Neural cell (in vitro differentiated cells): Measurements from ENCODE around the gene ETV6.

Source experiments
- CTCF ChIP-seq: fragments of 450-650 bp; IDR thresholded peaks from 2 replicates; pipeline ENCODE4 v1.5.1; 2014; ENCODE audit warnings: antibody characterized with exemption, mild to moderate bottlenecking, moderate library complexity; ENCODE audit not compliant: poor library complexity, severe bottlenecking
- EP300 ChIP-seq: fragments of 450-650 bp; conservative IDR thresholded peaks from 2 replicates; pipeline ENCODE4 v1.6.1; 2014; ENCODE audit warnings: antibody characterized with exemption, mild to moderate bottlenecking, moderate library complexity; ENCODE audit not compliant: poor library complexity, severe bottlenecking
- EZH2 ChIP-seq: fragments of 200-600, 300-800 bp; shearing (Covaris generic), sonication (generic); IDR thresholded peaks from 2 replicates; pipeline ENCODE4 v1.6.1; 2014; ENCODE audit warnings: antibody characterized with exemption, low read length, borderline replicate concordance, mild to moderate bottlenecking; ENCODE audit not compliant: insufficient read depth, poor library complexity, severe bottlenecking
- MXI1 ChIP-seq: fragments of 450-650 bp; conservative IDR thresholded peaks from 2 replicates; pipeline ENCODE4 v1.6.1; 2014; ENCODE audit warnings: antibody characterized with exemption, mild to moderate bottlenecking; ENCODE audit not compliant: poor library complexity, severe bottlenecking
- POLR2AphosphoS5 ChIP-seq: IDR thresholded peaks from 2 replicates; pipeline ENCODE4 v1.6.1; 2012
- RAD21 ChIP-seq: fragments of 450-650 bp; conservative IDR thresholded peaks from 2 replicates; pipeline ENCODE4 v1.6.1; 2014; ENCODE audit warnings: antibody characterized with exemption, mild to moderate bottlenecking, moderate library complexity
- REST ChIP-seq: IDR thresholded peaks from 2 replicates; pipeline ENCODE4 v1.6.1; 2012; ENCODE audit warnings: borderline replicate concordance
- SMC3 ChIP-seq: fragments of 450-650 bp; conservative IDR thresholded peaks from 2 replicates; pipeline ENCODE4 v1.6.1; 2014; ENCODE audit warnings: antibody characterized with exemption, mild to moderate bottlenecking, moderate library complexity; ENCODE audit not compliant: poor library complexity
- TAF1 ChIP-seq: IDR thresholded peaks from 2 replicates; pipeline ENCODE4 v1.6.1; 2012; ENCODE audit warnings: low read depth

DNA sequence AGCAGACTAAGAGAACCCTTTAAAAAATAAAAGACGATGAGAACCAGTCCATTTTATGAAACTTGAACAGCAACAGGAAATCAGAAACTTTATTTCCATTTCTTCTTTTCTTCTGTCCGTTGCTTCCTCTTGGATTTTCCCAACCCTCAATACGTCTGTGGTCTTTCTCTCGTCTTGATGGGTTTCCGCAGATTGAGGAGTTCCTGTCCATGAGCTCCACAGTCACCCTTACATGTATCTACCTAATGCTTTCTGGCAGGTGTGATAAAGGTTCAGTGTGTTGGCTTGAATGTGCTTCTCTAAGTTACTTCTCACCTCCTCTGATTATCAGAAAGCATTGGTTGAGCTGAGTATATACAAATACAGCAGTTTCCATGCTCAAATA lies 110.0 kb downstream of the ETV6 start:
- no peak for TF ChIP-seq CTCF
- no peak for TF ChIP-seq POLR2AphosphoS5
- TF ChIP-seq TAF1: no peak
- no peak for TF ChIP-seq SMC3
- TF ChIP-seq EP300: no peak
- TF ChIP-seq EZH2: no peak
- no peak for TF ChIP-seq MXI1
- no peak for TF ChIP-seq REST
- no peak for TF ChIP-seq RAD21
